Esophagus squamous epithelium (tissue), 4 donors: Measurements from ENCODE around the gene ANP32D.

Experiments used
- CTCF ChIP-seq, 6 experiments: fragments of 450-650 bp in 4 of 6; fragments of 200-600 bp in 2 of 6; sonication (generic) in 2 of 6; IDR thresholded peaks; one replicate each; pipeline ENCODE4 v1.5.1; 2016 to 2019; ENCODE audit warnings: antibody characterized with exemption in 6 of 6, mild to moderate bottlenecking in 4 of 6, moderate library complexity in 4 of 6
- POLR2A ChIP-seq, 4 donors: fragments of 450-650 bp; IDR thresholded peaks; one replicate each; pipeline ENCODE4 v1.6.1; 2017; ENCODE audit warnings: antibody characterized with exemption in 4 of 4, mild to moderate bottlenecking in 4 of 4, moderate library complexity in 3 of 4

GRCh38 chr12:48489012-48489411, 16.7 kb downstream of the ANP32D start:
- TF ChIP-seq CTCF (IDR thresholded peaks at IDR 0.05) = no peak
- TF ChIP-seq POLR2A (IDR thresholded peaks at IDR 0.05) = no peak
